Breast epithelium (tissue), 4 donors: ENCODE results near the gene GP1BB. TPM values are rescaled to one million over a fixed set of nuclear protein-coding genes. Genes with fewer than 3 reads are reported as not detected.
"Not testable (repeated sequence)": the region's sequence is repeated elsewhere in the genome, so short reads cannot be mapped to it uniquely, and the experiment has no call there.

Experiments used
- DNase-seq, 2 donors: peaks; one replicate each; pipeline ENCODE4 v3.0.0-alpha.2; 2019; ENCODE audit warnings: low spot score in 2 of 2
- H3K27ac ChIP-seq, 2 donors: fragments of 200-600 bp; sonication (generic) in 1 of 2; one replicate each; pipeline ENCODE4 v1.5.1; 2016 to 2019; ENCODE audit warnings: mild to moderate bottlenecking in 1 of 2
- H3K27me3 ChIP-seq, 2 donors: fragments of 200-600 bp; sonication (generic) in 1 of 2; one replicate each; pipeline versions ENCODE4 v1.5.1 to v1.6.0; 2017 to 2019; ENCODE audit warnings: control low read depth in 1 of 2, mild to moderate bottlenecking in 1 of 2
- H3K36me3 ChIP-seq: fragments of 200-600 bp; one replicate; pipeline ENCODE4 v1.5.1; 2019
- H3K4me1 ChIP-seq, 2 donors: fragments of 200-600 bp; sonication (generic); one replicate each; pipeline ENCODE4 v1.5.1; 2016 to 2019; ENCODE audit warnings: control low read depth in 1 of 2
- H3K4me3 ChIP-seq, 3 donors: fragments of 200-600 bp; sonication (generic); 1 replicate in 2 of 3; 2 replicates in 1 of 3; pipeline ENCODE4 v1.5.1; 2016 to 2019; ENCODE audit warnings: mild to moderate bottlenecking in 3 of 3, moderate library complexity in 2 of 3
- H3K9me3 ChIP-seq, 2 donors: fragments of 200-600 bp; sonication (generic) in 1 of 2; one replicate each; pipeline ENCODE4 v1.5.1; 2016 to 2019; ENCODE audit warnings: control low read depth in 1 of 2
- POLR2A ChIP-seq: fragments of 450-650 bp; IDR thresholded peaks from one replicate; pipeline ENCODE4 v1.6.1; 2016; ENCODE audit warnings: antibody characterized with exemption, mild to moderate bottlenecking, moderate library complexity
- POLR2AphosphoS5 ChIP-seq, 3 donors: sonication (generic); formaldehyde crosslinking; IDR thresholded peaks; one replicate each; pipeline ENCODE4 v1.6.1; 2017; ENCODE audit warnings: antibody characterized with exemption in 3 of 3
- intact Hi-C: fragments of 100-400 bp; cut with DNase I; formaldehyde crosslinking; loops from one replicate; pipeline ENCODE4 v1.15.1; 2023; ENCODE audit warnings: low total_unique reads
- total RNA-seq, 3 donors: library from RNA; depleted of rRNA; stranded (reverse); fragments of >200 nt; gene quantifications; one replicate each; pipeline ENCODE4 v1.1.0, GENCODE V29; 2016
- TF ChIP-seq, protein P1 (sequence below), 3 donors: fragments of 450-650 bp; IDR thresholded peaks; one replicate each; pipeline ENCODE4 v1.5.1; 2016 to 2017; ENCODE audit warnings: antibody characterized with exemption in 3 of 3, mild to moderate bottlenecking in 3 of 3, moderate library complexity in 3 of 3

GP1BB gene
- total RNA-seq, 3 donors from 2014 or later, result 1.3 to 6.2 (median 2.9) TPM

DNA sequence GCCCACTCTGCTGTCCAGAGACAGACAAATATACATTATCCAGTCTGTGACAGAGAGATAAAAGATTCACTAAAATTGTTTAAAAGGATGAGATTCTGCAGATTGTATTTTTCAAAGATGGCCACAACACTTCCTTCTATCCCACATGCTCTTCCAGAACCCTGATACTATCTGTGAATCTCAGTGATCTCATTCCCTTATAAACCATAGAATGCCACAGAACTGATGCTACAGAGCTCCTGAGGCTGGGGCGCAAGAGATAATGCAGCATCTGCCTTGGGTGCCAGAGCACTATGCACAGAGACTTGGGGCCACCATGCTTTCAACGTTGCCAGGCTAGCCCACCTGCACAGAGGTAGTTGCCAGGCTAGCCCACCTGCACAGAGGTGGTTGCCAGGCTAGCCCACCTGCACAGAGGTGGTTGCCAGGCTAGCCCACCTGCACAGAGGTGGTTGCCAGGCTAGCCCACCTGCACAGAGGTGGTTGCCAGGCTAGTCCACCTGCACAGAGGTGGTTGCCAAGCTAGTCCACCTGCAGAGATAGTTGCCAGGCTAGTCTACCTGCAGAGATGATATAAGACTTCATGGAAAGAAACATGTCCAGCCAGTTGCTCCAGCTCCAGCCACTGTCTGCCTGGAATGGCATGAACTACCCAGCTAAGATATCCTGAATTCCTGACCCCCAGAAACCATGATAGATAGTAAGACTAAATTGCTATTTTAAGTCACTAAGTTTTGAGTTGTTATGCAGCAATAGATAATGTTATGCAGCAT lies 26.6 kb upstream of the GP1BB start:
- TF ChIP-seq POLR2A, result no peak
- no peak for TF ChIP-seq POLR2AphosphoS5 (IDR thresholded peaks at IDR 0.05)
- TF ChIP-seq, protein P1, sequence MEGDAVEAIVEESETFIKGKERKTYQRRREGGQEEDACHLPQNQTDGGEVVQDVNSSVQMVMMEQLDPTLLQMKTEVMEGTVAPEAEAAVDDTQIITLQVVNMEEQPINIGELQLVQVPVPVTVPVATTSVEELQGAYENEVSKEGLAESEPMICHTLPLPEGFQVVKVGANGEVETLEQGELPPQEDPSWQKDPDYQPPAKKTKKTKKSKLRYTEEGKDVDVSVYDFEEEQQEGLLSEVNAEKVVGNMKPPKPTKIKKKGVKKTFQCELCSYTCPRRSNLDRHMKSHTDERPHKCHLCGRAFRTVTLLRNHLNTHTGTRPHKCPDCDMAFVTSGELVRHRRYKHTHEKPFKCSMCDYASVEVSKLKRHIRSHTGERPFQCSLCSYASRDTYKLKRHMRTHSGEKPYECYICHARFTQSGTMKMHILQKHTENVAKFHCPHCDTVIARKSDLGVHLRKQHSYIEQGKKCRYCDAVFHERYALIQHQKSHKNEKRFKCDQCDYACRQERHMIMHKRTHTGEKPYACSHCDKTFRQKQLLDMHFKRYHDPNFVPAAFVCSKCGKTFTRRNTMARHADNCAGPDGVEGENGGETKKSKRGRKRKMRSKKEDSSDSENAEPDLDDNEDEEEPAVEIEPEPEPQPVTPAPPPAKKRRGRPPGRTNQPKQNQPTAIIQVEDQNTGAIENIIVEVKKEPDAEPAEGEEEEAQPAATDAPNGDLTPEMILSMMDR (IDR thresholded peaks at IDR 0.05), result no peak
- H3K36me3 ChIP-seq, result no peaks in the 10 kb centered on the region
- no peaks in the 10 kb centered on the region for H3K4me1 ChIP-seq
- DNase-seq, result no peak
- H3K27ac ChIP-seq, result no peak overlapping the region
- no peaks in the 10 kb centered on the region for H3K9me3 ChIP-seq
- H3K4me3 ChIP-seq, result no peak overlapping the region
- H3K27me3 ChIP-seq, result no peaks in the 10 kb centered on the region
- intact Hi-C loops, result loop anchor here (2.0 kb wide), 1 partner anchor 46 kb away; no protein-coding TSS in a partner anchor

DNA sequence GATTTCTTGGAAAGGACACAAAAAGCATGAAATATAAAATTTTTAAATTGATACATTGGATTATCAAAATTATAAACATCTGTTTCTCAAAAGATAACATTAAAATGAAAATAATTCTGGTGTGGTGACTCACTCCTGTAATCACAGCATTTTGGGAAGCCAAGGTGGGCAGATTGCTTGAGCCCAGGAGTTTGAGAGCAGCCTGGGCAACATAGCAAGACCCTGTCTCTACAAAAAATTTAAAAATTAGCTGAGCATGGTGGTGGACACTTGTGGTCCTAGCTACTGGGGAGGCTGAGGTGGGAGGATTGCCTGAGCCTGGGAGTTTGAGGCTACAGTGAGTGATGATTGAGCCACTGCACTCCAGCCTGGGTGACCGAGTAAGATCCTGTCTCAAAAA lies 25.5 kb upstream of the GP1BB start:
- not testable (repeated sequence) for H3K4me1 ChIP-seq, H3K9me3 ChIP-seq, H3K27me3 ChIP-seq, H3K36me3 ChIP-seq, H3K27ac ChIP-seq, H3K4me3 ChIP-seq
- peak in 1 of 2 donors; percentile 42 for DNase-seq
- intact Hi-C loops, result loop anchor here (2.0 kb wide), 1 partner anchor 45 kb away; no protein-coding TSS in a partner anchor

- no peaks in the 10 kb centered on the region for H3K9me3 ChIP-seq
- H3K36me3 ChIP-seq, result no peaks in the 10 kb centered on the region
- no peak overlapping the region for H3K27ac ChIP-seq
- intact Hi-C loops, result no loop called here
- H3K27me3 ChIP-seq, result no peaks in the 10 kb centered on the region
- DNase-seq, result no peak
- TF ChIP-seq POLR2AphosphoS5 (IDR thresholded peaks at IDR 0.05) (no peak), POLR2A (no peak)
- TF ChIP-seq, protein P1 (IDR thresholded peaks at IDR 0.05), result no peak
- H3K4me3 ChIP-seq, result no peak overlapping the region
- H3K4me1 ChIP-seq, result no peaks in the 10 kb centered on the region
These were observed 22.4 kb upstream of the GP1BB start for GRCh38 chr22:19700790-19701419.

GRCh38 chr22:19701420-19702145 lies 21.8 kb upstream of the GP1BB start:
- no peak overlapping the region for H3K4me3 ChIP-seq
- TF ChIP-seq POLR2A, result no peak
- TF ChIP-seq, protein P1 (IDR thresholded peaks at IDR 0.05), result no peak
- no peak for TF ChIP-seq POLR2AphosphoS5 (IDR thresholded peaks at IDR 0.05)
- intact Hi-C loops, result no loop called here
- no peak overlapping the region for H3K27ac ChIP-seq
- DNase-seq, result peak in 1 of 2 donors; percentile 20
- no peaks in the 10 kb centered on the region for H3K27me3 ChIP-seq
- no peaks in the 10 kb centered on the region for H3K9me3 ChIP-seq
- H3K4me1 ChIP-seq, result no peaks in the 10 kb centered on the region
- H3K36me3 ChIP-seq, result no peaks in the 10 kb centered on the region

GRCh38 chr22:19703869-19704268 lies 19.5 kb upstream of the GP1BB start:
- no peak for TF ChIP-seq POLR2A
- TF ChIP-seq, protein P1 (IDR thresholded peaks at IDR 0.05), result no peak
- TF ChIP-seq POLR2AphosphoS5 (IDR thresholded peaks at IDR 0.05), result no peak
- H3K4me3 ChIP-seq, result no peak overlapping the region
- no peaks in the 10 kb centered on the region for H3K4me1 ChIP-seq
- H3K27ac ChIP-seq, result no peak overlapping the region
- H3K27me3 ChIP-seq, result no peaks in the 10 kb centered on the region
- H3K36me3 ChIP-seq, result no peaks in the 10 kb centered on the region
- H3K9me3 ChIP-seq, result no peaks in the 10 kb centered on the region
- intact Hi-C loops, result no loop called here
- DNase-seq, result peak in 1 of 2 donors; percentile 14
